Measurements from ENCODE around the gene ISCA2. TPM values are rescaled to one million over a fixed set of nuclear protein-coding genes. Genes with fewer than 3 reads are reported as not detected.

ISCA2 gene
- total RNA-seq, 2 experiments from 2014 or later, result 20.9 to 25.6 TPM

Other genes with a start within 250 kb of the ISCA2 start
- 10 to 100 TPM; 45.1 to 50.6 TPM for gene ABCD4, start 190.8 kb upstream of the ISCA2 start, total RNA-seq
- gene VRTN, start 145.3 kb upstream of the ISCA2 start, total RNA-seq, result not detected
- gene SYNDIG1L, start 67.6 kb upstream of the ISCA2 start, total RNA-seq, result not detected
- gene NPC2, start 460 bp upstream of the ISCA2 start, total RNA-seq, result 10 to 100 TPM; 25.0 to 35.6 TPM
- under 1 TPM; 0.12 to 0.18 TPM for gene LTBP2, start 118.5 kb downstream of the ISCA2 start, total RNA-seq
- gene AREL1, start 219.3 kb downstream of the ISCA2 start, total RNA-seq, result 10 to 100 TPM; 43.6 to 44.2 TPM
- gene FCF1, start 219.4 kb downstream of the ISCA2 start, total RNA-seq, result 10 to 100 TPM; 53.7 to 60.5 TPM